ENCODE results near the gene ITIH3.

DNA sequence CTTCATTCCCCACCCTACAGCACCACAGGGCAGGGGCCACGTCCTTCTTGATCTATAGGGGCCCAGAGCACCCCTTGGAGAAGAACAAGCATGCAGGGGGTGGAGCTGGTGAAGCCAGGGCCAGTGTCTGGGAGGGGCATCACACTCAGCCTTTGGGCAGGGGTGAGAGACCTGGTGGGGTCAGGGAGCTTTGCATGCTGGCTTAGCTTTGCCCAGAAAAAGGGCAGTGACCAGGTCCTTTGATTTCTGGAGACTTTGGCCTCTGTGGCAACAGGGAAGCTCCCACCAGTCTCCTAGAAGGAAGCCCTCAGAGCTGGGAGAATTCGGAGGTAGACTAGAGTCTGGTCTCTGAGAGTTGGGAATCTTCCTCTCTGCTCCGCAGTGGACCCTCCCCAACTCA lies 34.9 kb downstream of the ITIH3 start:
- TF ChIP-seq POLR2AphosphoS5 (IDR thresholded peaks at IDR 0.05; ENCODE audit: low read depth, low read length) (no peak), TAF1 (IDR thresholded peaks at IDR 0.05; ENCODE audit: low read depth, low read length) (no peak), POLR2A (IDR thresholded peaks at IDR 0.05; ENCODE audit: low read depth, low read length) (no peak)

Data from GM12891 (cell line).